CD8-positive, alpha-beta memory T cell (primary cell): ENCODE measurements around the gene ACAD11. TPM values are rescaled to one million over a fixed set of nuclear protein-coding genes. Genes with fewer than 3 reads are reported as not detected.

Experiments used
- CTCF ChIA-PET: fragments of 350-600 bp; sonication (Branson Sonifier 250); formaldehyde crosslinking; loops from one replicate; lab custom pipeline; 2021; ENCODE audit warnings: antibody characterized with exemption; lab: Charles Lee
- POLR2A ChIA-PET: fragments of 350-600 bp; sonication (Branson Sonifier 250); formaldehyde crosslinking; loops from one replicate; lab custom pipeline; 2021; ENCODE audit warnings: antibody characterized with exemption; lab: Charles Lee
- DNase-seq, 5 donors: peaks; one replicate each; pipeline versions ENCODE4 v3.0.0 to v3.0.0-alpha.2; 2020 to 2022; ENCODE audit warnings: mixed read lengths in 1 of 5
- H3K27ac ChIP-seq: one replicate; pipeline ENCODE4 v1.7.0; 2013; ENCODE audit warnings: low read depth, mild to moderate bottlenecking, low read length, moderate library complexity
- H3K27me3 ChIP-seq: 2 replicates; pipeline ENCODE4 v1.7.0; 2013; ENCODE audit warnings: low read length, mild to moderate bottlenecking; ENCODE audit not compliant: insufficient read depth, poor library complexity, severe bottlenecking
- H3K36me3 ChIP-seq: 2 replicates; pipeline ENCODE4 v1.7.0; 2013; ENCODE audit warnings: mild to moderate bottlenecking, low read length, moderate library complexity; ENCODE audit not compliant: insufficient read depth
- H3K4me1 ChIP-seq: 2 replicates; pipeline ENCODE4 v1.7.0; 2013; ENCODE audit warnings: mild to moderate bottlenecking, low read length, moderate library complexity; ENCODE audit not compliant: insufficient read depth
- H3K4me3 ChIP-seq: 2 replicates; pipeline ENCODE4 v1.7.0; 2013; ENCODE audit warnings: mild to moderate bottlenecking, low read length
- H3K9me3 ChIP-seq: 2 replicates; pipeline ENCODE4 v1.7.0; 2013; ENCODE audit warnings: mild to moderate bottlenecking, low read length
- H3K27ac Mint-ChIP-seq, 8 donors: one replicate each; pipeline ENCODE4 v1.8.0; 2020 to 2021; ENCODE audit warnings: mixed read lengths in 8 of 8, mild to moderate bottlenecking in 6 of 8, inconsistent platforms in 3 of 8, moderate library complexity in 3 of 8
- H3K27me3 Mint-ChIP-seq, 2 donors: one replicate each; pipeline ENCODE4 v1.8.0; 2020 to 2021; ENCODE audit warnings: mixed read lengths in 2 of 2, mild to moderate bottlenecking in 1 of 2, moderate library complexity in 1 of 2
- H3K36me3 Mint-ChIP-seq, 3 donors: one replicate each; pipeline ENCODE4 v1.8.0; 2020 to 2021; ENCODE audit warnings: mixed read lengths in 3 of 3, inconsistent platforms in 1 of 3, mild to moderate bottlenecking in 1 of 3
- H3K4me1 Mint-ChIP-seq, 3 donors: one replicate each; pipeline ENCODE4 v1.8.0; 2020 to 2021; ENCODE audit warnings: mixed read lengths in 3 of 3, inconsistent platforms in 1 of 3, mild to moderate bottlenecking in 1 of 3
- H3K4me3 Mint-ChIP-seq, 7 donors: one replicate each; pipeline ENCODE4 v1.8.0; 2020 to 2021; ENCODE audit warnings: mixed read lengths in 7 of 7, mild to moderate bottlenecking in 6 of 7, moderate library complexity in 4 of 7, inconsistent platforms in 2 of 7
- H3K9me3 Mint-ChIP-seq, 5 donors: one replicate each; pipeline ENCODE4 v1.8.0; 2020 to 2022; ENCODE audit warnings: mixed read lengths in 5 of 5, mild to moderate bottlenecking in 3 of 5, moderate library complexity in 2 of 5, inconsistent platforms in 1 of 5
- polyA plus RNA-seq: library from polyadenylated mRNA; unstranded; fragments of 300-500 nt; fragmentation: Illumina TruSeq; gene quantifications from one replicate; pipeline ENCODE4 v1.2.3, GENCODE V29; 2021
- total RNA-seq, 2 experiments: library from RNA; stranded (reverse); gene quantifications; one replicate each; pipeline ENCODE4 v1.2.3, GENCODE V29; 2021

ACAD11 gene, protein sequence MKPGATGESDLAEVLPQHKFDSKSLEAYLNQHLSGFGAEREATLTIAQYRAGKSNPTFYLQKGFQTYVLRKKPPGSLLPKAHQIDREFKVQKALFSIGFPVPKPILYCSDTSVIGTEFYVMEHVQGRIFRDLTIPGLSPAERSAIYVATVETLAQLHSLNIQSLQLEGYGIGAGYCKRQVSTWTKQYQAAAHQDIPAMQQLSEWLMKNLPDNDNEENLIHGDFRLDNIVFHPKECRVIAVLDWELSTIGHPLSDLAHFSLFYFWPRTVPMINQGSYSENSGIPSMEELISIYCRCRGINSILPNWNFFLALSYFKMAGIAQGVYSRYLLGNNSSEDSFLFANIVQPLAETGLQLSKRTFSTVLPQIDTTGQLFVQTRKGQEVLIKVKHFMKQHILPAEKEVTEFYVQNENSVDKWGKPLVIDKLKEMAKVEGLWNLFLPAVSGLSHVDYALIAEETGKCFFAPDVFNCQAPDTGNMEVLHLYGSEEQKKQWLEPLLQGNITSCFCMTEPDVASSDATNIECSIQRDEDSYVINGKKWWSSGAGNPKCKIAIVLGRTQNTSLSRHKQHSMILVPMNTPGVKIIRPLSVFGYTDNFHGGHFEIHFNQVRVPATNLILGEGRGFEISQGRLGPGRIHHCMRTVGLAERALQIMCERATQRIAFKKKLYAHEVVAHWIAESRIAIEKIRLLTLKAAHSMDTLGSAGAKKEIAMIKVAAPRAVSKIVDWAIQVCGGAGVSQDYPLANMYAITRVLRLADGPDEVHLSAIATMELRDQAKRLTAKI
- total RNA-seq = 10 to 100 TPM in 1 of 2 experiments, 1 to 10 TPM in 1; 9.5 to 11.5 TPM
- polyA plus RNA-seq = 3.6 TPM

- DNase-seq = peak in 4 of 5 donors; percentile 18 to 57 (median 28)
- ChIA-PET CTCF (interaction anchor here (0.6 kb wide), 1 partner anchor 1003 kb away, joined by 3 read pairs; no protein-coding TSS in a partner anchor), POLR2A (interaction anchor here (0.6 kb wide), 1 partner anchor 16 kb away, joined by 3 read pairs; no protein-coding TSS in a partner anchor)
- peaks cover 33% of the 10 kb centered on the region for H3K4me1 ChIP-seq
- Mint-ChIP-seq H3K36me3 (peaks cover 0 to 20% (median 0%) of the 10 kb centered on the region in 3 donors), H3K4me1 (peaks cover 55 to 77% (median 66%) of the 10 kb centered on the region in 3 donors), H3K27ac (peak within 1 kb of the TSS; percentile 94 to 99 (median 96)), H3K9me3 (no peaks in the 10 kb centered on the region), H3K4me3 (peak within 1 kb of the TSS; percentile 94 to 99 (median 97)), H3K27me3 (no peaks in the 10 kb centered on the region)
- no peaks in the 10 kb centered on the region for H3K9me3 ChIP-seq
- no peaks in the 10 kb centered on the region for H3K27me3 ChIP-seq
- no peaks in the 10 kb centered on the region for H3K36me3 ChIP-seq
- peak within 1 kb of the TSS; percentile 81 for H3K27ac ChIP-seq
- H3K4me3 ChIP-seq = peak within 1 kb of the TSS; percentile 84
These were observed at the start of gene ACAD11 for GRCh38 chr3:132659365-132660051. Gene ACAD11 (minus strand): TSS chr3:132659809. CDS start chr3:132659751, 58 bp downstream.

GRCh38 chr3:132703733-132704132 lies 44.1 kb upstream of the ACAD11 start:
- no peak overlapping the region for H3K27ac ChIP-seq
- H3K27me3 ChIP-seq = no peaks in the 10 kb centered on the region
- peaks cover 16% of the 10 kb centered on the region for H3K36me3 ChIP-seq
- no peaks in the 10 kb centered on the region for H3K9me3 Mint-ChIP-seq
- no peaks in the 10 kb centered on the region for H3K9me3 ChIP-seq
- H3K27me3 Mint-ChIP-seq = no peaks in the 10 kb centered on the region
- H3K4me3 ChIP-seq = no peak overlapping the region
- DNase-seq = no peak
- no peaks in the 10 kb centered on the region for H3K4me1 ChIP-seq
- ChIA-PET POLR2A (no interaction called here), CTCF (no interaction called here)
- H3K4me3 Mint-ChIP-seq = no peak overlapping the region
- H3K27ac Mint-ChIP-seq = peak overlapping the region in 1 of 8 donors; percentile 7
- peaks cover 10 to 78% (median 34%) of the 10 kb centered on the region in 3 donors for H3K36me3 Mint-ChIP-seq
- peaks cover 2 to 16% (median 4%) of the 10 kb centered on the region in 3 donors for H3K4me1 Mint-ChIP-seq

DNA sequence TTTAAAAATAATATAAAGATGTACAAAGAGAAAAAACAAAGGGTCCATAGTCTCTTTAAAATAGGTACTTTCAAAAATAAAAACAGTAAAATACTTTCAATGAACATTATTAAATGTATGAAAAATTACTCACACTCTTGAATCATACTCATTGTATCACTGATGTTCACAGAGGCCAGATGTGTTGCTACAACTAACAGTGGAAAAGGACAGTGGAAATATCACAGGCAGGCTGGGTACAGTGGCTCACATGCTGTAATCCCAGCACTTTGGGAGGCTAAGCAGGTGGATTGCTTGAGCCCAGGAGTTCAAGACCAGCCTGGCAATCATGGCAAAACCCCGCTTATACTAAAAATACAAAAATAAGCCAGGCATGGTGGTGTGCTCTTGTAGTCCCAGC lies 35.8 kb upstream of the ACAD11 start:
- H3K4me3 Mint-ChIP-seq = no peak overlapping the region
- CTCF ChIA-PET = no interaction called here
- no peak overlapping the region for H3K27ac ChIP-seq
- peaks cover 4 to 82% (median 17%) of the 10 kb centered on the region in 3 donors for H3K36me3 Mint-ChIP-seq
- H3K27me3 ChIP-seq = no peaks in the 10 kb centered on the region
- no peak overlapping the region for H3K4me3 ChIP-seq
- no peaks in the 10 kb centered on the region for H3K27me3 Mint-ChIP-seq
- POLR2A ChIA-PET = no interaction called here
- H3K4me1 ChIP-seq = no peaks in the 10 kb centered on the region
- H3K4me1 Mint-ChIP-seq = peaks cover 0 to 4% (median 0%) of the 10 kb centered on the region in 3 donors
- no peaks in the 10 kb centered on the region for H3K9me3 ChIP-seq
- no peak for DNase-seq
- peaks cover 37% of the 10 kb centered on the region for H3K36me3 ChIP-seq
- no peaks in the 10 kb centered on the region for H3K9me3 Mint-ChIP-seq
- H3K27ac Mint-ChIP-seq = peak overlapping the region in 3 of 8 donors; percentile 12 to 61 (median 47)

GRCh38 chr3:132694991-132695390 lies 35.4 kb upstream of the ACAD11 start:
- no peaks in the 10 kb centered on the region for H3K9me3 ChIP-seq
- Mint-ChIP-seq H3K27ac (peak overlapping the region in 2 of 8 donors; percentile 76 to 86), H3K9me3 (no peaks in the 10 kb centered on the region), H3K36me3 (peaks cover 4 to 81% (median 17%) of the 10 kb centered on the region in 3 donors), H3K4me1 (peaks cover 0 to 4% (median 0%) of the 10 kb centered on the region in 3 donors), H3K27me3 (no peaks in the 10 kb centered on the region), H3K4me3 (no peak overlapping the region)
- no peak overlapping the region for H3K4me3 ChIP-seq
- H3K4me1 ChIP-seq = no peaks in the 10 kb centered on the region
- no peak for DNase-seq
- CTCF ChIA-PET = no interaction called here
- no peaks in the 10 kb centered on the region for H3K27me3 ChIP-seq
- POLR2A ChIA-PET = no interaction called here
- peaks cover 37% of the 10 kb centered on the region for H3K36me3 ChIP-seq
- no peak overlapping the region for H3K27ac ChIP-seq

DNA sequence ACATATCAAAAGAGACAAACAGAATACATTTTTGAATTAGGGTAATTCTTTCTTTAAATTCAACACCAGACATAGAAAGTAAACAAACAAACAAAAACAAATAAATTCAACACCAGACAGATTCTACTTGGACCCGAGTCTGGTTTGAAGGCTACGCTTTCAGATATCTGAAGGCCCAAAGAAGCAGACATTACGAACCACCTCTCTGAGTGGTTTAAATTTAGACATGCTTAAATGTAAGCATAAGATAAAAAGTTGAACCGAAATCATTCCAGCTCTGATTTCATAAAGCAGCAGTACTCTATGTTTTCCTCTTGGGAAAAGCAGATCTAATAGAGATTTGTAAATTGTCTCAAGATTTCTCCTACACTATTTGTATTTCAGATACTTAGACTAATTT lies 30.4 kb upstream of the ACAD11 start:
- Histone ChIP-seq H3K36me3 (peaks cover 53% of the 10 kb centered on the region), H3K27ac (no peak overlapping the region), H3K4me3 (no peak overlapping the region), H3K4me1 (no peaks in the 10 kb centered on the region), H3K27me3 (no peaks in the 10 kb centered on the region), H3K9me3 (no peaks in the 10 kb centered on the region)
- no peak for DNase-seq
- Mint-ChIP-seq H3K4me1 (no peaks in the 10 kb centered on the region), H3K4me3 (no peak overlapping the region), H3K27ac (peak overlapping the region in 2 of 8 donors; percentile 14 to 15), H3K9me3 (no peaks in the 10 kb centered on the region), H3K27me3 (no peaks in the 10 kb centered on the region), H3K36me3 (peaks cover 14 to 75% (median 18%) of the 10 kb centered on the region in 3 donors)
- ChIA-PET POLR2A (no interaction called here), CTCF (interaction anchor here (1.2 kb wide), 1 partner anchor 12 kb away, joined by 3 read pairs; no protein-coding TSS in a partner anchor)

- Histone ChIP-seq H3K4me3 (no peak overlapping the region), H3K27me3 (no peaks in the 10 kb centered on the region), H3K4me1 (no peaks in the 10 kb centered on the region), H3K27ac (no peak overlapping the region), H3K36me3 (peaks cover 28% of the 10 kb centered on the region), H3K9me3 (no peaks in the 10 kb centered on the region)
- POLR2A ChIA-PET = no interaction called here
- Mint-ChIP-seq H3K27me3 (no peaks in the 10 kb centered on the region), H3K27ac (peak overlapping the region in 4 of 8 donors; percentile 24 to 67 (median 34)), H3K9me3 (no peaks in the 10 kb centered on the region), H3K4me3 (no peak overlapping the region), H3K4me1 (no peaks in the 10 kb centered on the region), H3K36me3 (peaks cover 7 to 65% (median 17%) of the 10 kb centered on the region in 3 donors)
- CTCF ChIA-PET = no interaction called here
- no peak for DNase-seq
These were observed 22.6 kb upstream of the ACAD11 start for GRCh38 chr3:132682201-132682600.

DNA sequence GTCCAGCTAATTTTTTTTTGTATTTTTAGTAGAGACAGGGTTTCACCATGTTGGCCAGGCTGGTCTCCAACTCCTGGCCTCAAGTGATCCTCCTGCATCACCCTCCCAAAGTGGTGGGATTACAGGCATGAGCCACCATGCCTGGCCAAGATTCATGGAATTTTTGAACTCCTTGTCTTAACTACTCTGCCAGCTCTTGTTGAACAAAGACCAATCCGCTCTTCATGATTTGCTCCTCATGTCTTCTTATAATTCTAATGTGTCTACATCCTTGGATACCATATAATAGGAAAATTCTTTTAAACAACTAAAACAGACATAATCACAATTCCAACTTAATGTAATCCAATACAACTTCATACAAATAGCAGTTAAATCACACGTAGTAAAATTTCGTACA lies 21.8 kb upstream of the ACAD11 start:
- ChIA-PET CTCF (interaction anchor here (0.9 kb wide), 1 partner anchor 743 kb away, joined by 3 read pairs; no protein-coding TSS in a partner anchor), POLR2A (no interaction called here)
- Histone ChIP-seq H3K27ac (no peak overlapping the region), H3K36me3 (peaks cover 23% of the 10 kb centered on the region), H3K4me3 (no peak overlapping the region), H3K4me1 (no peaks in the 10 kb centered on the region), H3K9me3 (no peaks in the 10 kb centered on the region), H3K27me3 (no peaks in the 10 kb centered on the region)
- H3K4me1 Mint-ChIP-seq = no peaks in the 10 kb centered on the region
- no peak for DNase-seq
- H3K36me3 Mint-ChIP-seq = peaks cover 7 to 70% (median 16%) of the 10 kb centered on the region in 3 donors
- H3K27ac Mint-ChIP-seq = peak overlapping the region in 3 of 8 donors; percentile 38 to 46 (median 41)
- H3K27me3 Mint-ChIP-seq = no peaks in the 10 kb centered on the region
- H3K9me3 Mint-ChIP-seq = no peaks in the 10 kb centered on the region
- no peak overlapping the region for H3K4me3 Mint-ChIP-seq
